Calu3 (cell line): ENCODE data around the gene CHERP. TPM values are rescaled to one million over a fixed set of nuclear protein-coding genes. Genes with fewer than 3 reads are reported as not detected.

Experiments used
- BruUV-seq: library from RNA; stranded (reverse); fragments of 400-500 nt; replicated peaks from 2 replicates; lab custom pipeline; 2021; lab: Mats Ljungman, UMichigan
- CTCF ChIA-PET: fragments of 300-600 bp; sonication (Branson Sonifier 250); formaldehyde crosslinking; loops from one replicate; lab custom pipeline; 2022; ENCODE audit warnings: antibody characterized with exemption; lab: Charles Lee
- DNase-seq: peaks from one replicate; pipeline ENCODE4 v3.0.0; 2022
- H3K27ac Mint-ChIP-seq: one replicate; pipeline ENCODE4 v1.8.0; 2022; ENCODE audit warnings: mixed read lengths; ENCODE audit not compliant: unreplicated experiment
- H3K27me3 Mint-ChIP-seq: one replicate; pipeline ENCODE4 v1.8.0; 2022; ENCODE audit warnings: mixed read lengths; ENCODE audit not compliant: unreplicated experiment
- H3K36me3 Mint-ChIP-seq: one replicate; pipeline ENCODE4 v1.8.0; 2022; ENCODE audit warnings: mild to moderate bottlenecking, moderate library complexity, mixed read lengths; ENCODE audit not compliant: insufficient read depth, unreplicated experiment
- H3K4me1 Mint-ChIP-seq: one replicate; pipeline ENCODE4 v1.8.0; 2022; ENCODE audit warnings: mild to moderate bottlenecking, low read depth, mixed read lengths; ENCODE audit not compliant: unreplicated experiment
- H3K4me3 Mint-ChIP-seq: one replicate; pipeline ENCODE4 v1.8.0; 2022; ENCODE audit warnings: mild to moderate bottlenecking, low read depth, moderate library complexity, mixed read lengths; ENCODE audit not compliant: unreplicated experiment
- H3K9me3 Mint-ChIP-seq: one replicate; pipeline ENCODE4 v1.8.0; 2022; ENCODE audit warnings: low read depth, mixed read lengths; ENCODE audit not compliant: unreplicated experiment
- CTCF ChIP-seq: fragments of 200-600 bp; IDR thresholded peaks from one replicate; pipeline ENCODE4 v1.8.0; 2022; ENCODE audit warnings: antibody characterized with exemption; ENCODE audit not compliant: unreplicated experiment
- intact Hi-C: fragments of 100-400 bp; cut with micrococcal nuclease; formaldehyde crosslinking; loops from one replicate; pipeline ENCODE4 v1.10.0; 2022; ENCODE audit not compliant: unreplicated experiment
- total RNA-seq: library from RNA; stranded (reverse); gene quantifications from 2 replicates; pipeline ENCODE4 v1.2.3, GENCODE V29; 2022

Gene CHERP
- total RNA-seq, 1 experiment from 2014 or later = 49.3 TPM

- intact Hi-C loops = no loop called here
- peak overlapping the region; percentile 28 for H3K27ac Mint-ChIP-seq
- no peak overlapping the region for H3K4me3 Mint-ChIP-seq
- H3K27me3 Mint-ChIP-seq = no peaks in the 10 kb centered on the region
- H3K36me3 Mint-ChIP-seq = peaks cover 59% of the 10 kb centered on the region
- CTCF ChIA-PET = interaction anchor here (0.7 kb wide), 1 partner anchor 28 kb away, joined by 3 read pairs; no protein-coding TSS in a partner anchor
- BruUV-seq = no TSS peak
- no peak for DNase-seq
- no peaks in the 10 kb centered on the region for H3K9me3 Mint-ChIP-seq
- no peak for TF ChIP-seq CTCF
- peaks cover 19% of the 10 kb centered on the region for H3K4me1 Mint-ChIP-seq
Observed at GRCh38 chr19:16569609-16570320, 27.5 kb upstream of the CHERP start.

GRCh38 chr19:16566702-16567101 is 24.5 kb upstream of the CHERP start:
- no TSS peak for BruUV-seq
- CTCF ChIA-PET = no interaction called here
- H3K4me1 Mint-ChIP-seq = peaks cover 19% of the 10 kb centered on the region
- no peak for TF ChIP-seq CTCF
- peaks cover 53% of the 10 kb centered on the region for H3K36me3 Mint-ChIP-seq
- no peaks in the 10 kb centered on the region for H3K27me3 Mint-ChIP-seq
- no peak overlapping the region for H3K27ac Mint-ChIP-seq
- no peak for DNase-seq
- intact Hi-C loops = no loop called here
- no peaks in the 10 kb centered on the region for H3K9me3 Mint-ChIP-seq
- no peak overlapping the region for H3K4me3 Mint-ChIP-seq

GRCh38 chr19:16566161-16566560 is 23.9 kb upstream of the CHERP start:
- Mint-ChIP-seq H3K36me3 (peaks cover 53% of the 10 kb centered on the region), H3K27me3 (no peaks in the 10 kb centered on the region), H3K4me1 (peaks cover 19% of the 10 kb centered on the region), H3K9me3 (no peaks in the 10 kb centered on the region), H3K27ac (no peak overlapping the region), H3K4me3 (no peak overlapping the region)
- DNase-seq = no peak
- no peak for TF ChIP-seq CTCF
- no TSS peak for BruUV-seq
- CTCF ChIA-PET = no interaction called here
- intact Hi-C loops = no loop called here

- intact Hi-C loops = no loop called here
- CTCF ChIA-PET = interaction anchor here (1.0 kb wide), 1 partner anchor 188 kb away, joined by 3 read pairs; no protein-coding TSS in a partner anchor
- TF ChIP-seq CTCF = no peak
- Mint-ChIP-seq H3K9me3 (no peaks in the 10 kb centered on the region), H3K27me3 (no peaks in the 10 kb centered on the region), H3K27ac (no peak overlapping the region), H3K36me3 (peaks cover 54% of the 10 kb centered on the region), H3K4me3 (no peak overlapping the region), H3K4me1 (peaks cover 15% of the 10 kb centered on the region)
- DNase-seq = peak; percentile 7
- no TSS peak for BruUV-seq
Observed at GRCh38 chr19:16564842-16565241, 22.6 kb upstream of the CHERP start.
